K562 (cell line): ENCODE results near the gene OR2AJ1. TPM values are rescaled to one million over a fixed set of nuclear protein-coding genes. Genes with fewer than 3 reads are reported as not detected.
"Not testable (repeated sequence)": the region's sequence is repeated elsewhere in the genome, so short reads cannot be mapped to it uniquely, and the experiment has no call there.

Experiments
- BCOR ChIP-seq: fragments of 450-650 bp; IDR thresholded peaks from 2 replicates; pipeline ENCODE4 v1.6.1; 2016
- CBFA2T2 ChIP-seq: fragments of 450-650 bp; conservative IDR thresholded peaks from 2 replicates; pipeline ENCODE4 v1.6.1; 2017; ENCODE audit warnings: mild to moderate bottlenecking
- CCNT2 ChIP-seq: IDR thresholded peaks from 2 replicates; pipeline ENCODE4 v1.6.1; 2011; ENCODE audit warnings: borderline replicate concordance, low read depth, mild to moderate bottlenecking, moderate library complexity, mixed read lengths, low read length; ENCODE audit not compliant: insufficient read length; ENCODE audit errors: extremely low read depth
- GABPA ChIP-seq: fragments of 200-800 bp; sonication (Bioruptor generic); conservative IDR thresholded peaks from 2 replicates; pipeline ENCODE4 v1.6.1; 2016; ENCODE audit warnings: low read depth, missing genetic modification characterization, missing compliant biosample characterization
- HLTF ChIP-seq: fragments of 450-650 bp; IDR thresholded peaks from 2 replicates; pipeline ENCODE4 v1.6.1; 2016
- POU5F1 ChIP-seq: fragments of 150-350 bp; IDR thresholded peaks from 2 replicates; pipeline ENCODE4 v1.6.1; 2014; ENCODE audit warnings: borderline replicate concordance, low read length, low read depth, mild to moderate bottlenecking; ENCODE audit not compliant: partially characterized antibody
- TARDBP ChIP-seq: fragments of 450-650 bp; IDR thresholded peaks from 2 replicates; pipeline ENCODE4 v1.6.1; 2016
- TRIM24 ChIP-seq, 2 experiments: fragments of 450-650 bp; IDR thresholded peaks; 2 replicates each; pipeline ENCODE4 v1.6.1; 2016
- ZKSCAN1 ChIP-seq: fragments of 150-350 bp; IDR thresholded peaks from 2 replicates; pipeline ENCODE4 v1.6.1; 2016; ENCODE audit warnings: low read depth, low read length
- polyA plus RNA-seq, 8 experiments: library from polyadenylated mRNA; depleted of rRNA in 4 of 8; stranded (reverse) in 5 of 8; unstranded in 3 of 8; fragments of >200 nt; fragmentation: Nextera tagmentation in 2 of 8; fragmentation: Illumina TruSeq in 1 of 8; extraction: Ambion mirVana in 2 of 8; extraction: Trizol in 1 of 8; gene quantifications; 2 replicates each; pipeline versions ENCODE4 v1.2.1 to v1.2.3, GENCODE V29; 2011 to 2014; ENCODE audit warnings: inconsistent platforms in 1 of 8, missing spikeins in 1 of 8
- total RNA-seq, 7 experiments: library from RNA; depleted of rRNA in 6 of 7; stranded (reverse); fragments of >200 nt in 6 of 7; fragmentation: Illumina TruSeq in 2 of 7; extraction: Trizol in 2 of 7; gene quantifications; 2 replicates each; pipeline versions ENCODE4 v1.2.1 to v1.2.3, GENCODE V29; 2011 to 2021; ENCODE audit warnings: low replicate concordance in 1 of 7
- TF ChIP-seq, protein P1 (sequence below), 2 experiments: fragments of 450-650 bp; formaldehyde crosslinking in 1 of 2; IDR thresholded peaks; 2 replicates each; pipeline versions ENCODE4 v1.4.0 to v1.6.1; 2014 to 2020; ENCODE audit warnings: mild to moderate bottlenecking in 2 of 2, borderline replicate concordance in 1 of 2, low read depth in 1 of 2
- TF ChIP-seq, protein P2 (sequence below): fragments of 450-650 bp; IDR thresholded peaks from 2 replicates; pipeline ENCODE4 v1.6.1; 2014; ENCODE audit warnings: low read depth, mild to moderate bottlenecking, moderate library complexity, borderline replicate concordance
- TF ChIP-seq, protein P3 (sequence below), 3 experiments: IDR thresholded peaks in 2 of 3; conservative IDR thresholded peaks in 1 of 3; 2 replicates each; pipeline ENCODE4 v1.5.1; 2011 to 2012; ENCODE audit warnings: low read length in 3 of 3, mild to moderate bottlenecking in 3 of 3, control low read depth in 2 of 3, improper control_type of control experiment in 1 of 3, inconsistent platforms in 1 of 3, low read depth in 1 of 3, mixed read lengths in 1 of 3, moderate library complexity in 1 of 3; ENCODE audit not compliant: insufficient read depth in 2 of 3
- TF ChIP-seq, protein P4 (sequence below): fragments of 450-650 bp; formaldehyde crosslinking; IDR thresholded peaks from 2 replicates; pipeline ENCODE4 v1.4.0; 2020; ENCODE audit warnings: mild to moderate bottlenecking, moderate library complexity

OR2AJ1 gene
- total and polyA plus RNA-seq, 9 of the 15 experiments (the other 6 are each of a cell fraction or from before 2014, with no cell fraction given): not detected

DNA sequence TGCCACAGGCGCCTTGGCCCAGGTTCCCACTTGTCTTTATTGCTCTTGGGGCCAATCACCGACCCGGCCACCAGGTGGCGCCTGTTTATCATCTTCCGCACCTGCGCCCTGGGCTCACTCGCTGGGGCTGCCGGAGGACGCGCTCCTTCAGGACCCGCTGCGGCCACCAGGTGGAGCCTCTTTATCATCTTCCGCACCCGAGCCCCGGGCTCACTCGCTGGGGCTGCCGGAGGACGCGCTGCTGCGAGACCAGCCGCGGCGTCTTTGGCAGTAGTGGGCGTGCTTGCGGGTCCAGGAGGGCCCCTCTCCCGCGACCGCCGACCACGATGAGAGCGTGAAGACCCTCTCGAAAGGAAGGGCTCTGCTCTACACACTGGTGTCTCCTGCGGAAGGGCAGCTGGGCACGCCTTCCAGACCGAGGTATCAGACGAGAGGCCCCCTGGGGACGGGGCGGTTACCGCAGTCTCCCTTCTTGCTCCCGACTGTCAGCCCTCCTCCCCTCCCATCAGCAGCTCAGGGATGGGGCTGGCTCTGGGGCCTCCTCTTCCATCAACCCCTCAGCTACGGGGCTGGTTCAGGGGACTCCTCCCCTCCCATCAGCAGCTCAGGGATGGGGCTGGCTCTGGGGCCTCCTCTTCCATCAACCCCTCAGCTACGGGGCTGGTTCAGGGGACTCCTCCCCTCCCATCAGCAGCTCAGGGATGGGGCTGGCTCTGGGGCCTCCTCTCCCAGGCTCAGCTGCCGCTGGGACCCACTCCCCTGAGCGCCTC, 12.5 kb downstream of the OR2AJ1 start (continued):
- TF ChIP-seq, protein P1, sequence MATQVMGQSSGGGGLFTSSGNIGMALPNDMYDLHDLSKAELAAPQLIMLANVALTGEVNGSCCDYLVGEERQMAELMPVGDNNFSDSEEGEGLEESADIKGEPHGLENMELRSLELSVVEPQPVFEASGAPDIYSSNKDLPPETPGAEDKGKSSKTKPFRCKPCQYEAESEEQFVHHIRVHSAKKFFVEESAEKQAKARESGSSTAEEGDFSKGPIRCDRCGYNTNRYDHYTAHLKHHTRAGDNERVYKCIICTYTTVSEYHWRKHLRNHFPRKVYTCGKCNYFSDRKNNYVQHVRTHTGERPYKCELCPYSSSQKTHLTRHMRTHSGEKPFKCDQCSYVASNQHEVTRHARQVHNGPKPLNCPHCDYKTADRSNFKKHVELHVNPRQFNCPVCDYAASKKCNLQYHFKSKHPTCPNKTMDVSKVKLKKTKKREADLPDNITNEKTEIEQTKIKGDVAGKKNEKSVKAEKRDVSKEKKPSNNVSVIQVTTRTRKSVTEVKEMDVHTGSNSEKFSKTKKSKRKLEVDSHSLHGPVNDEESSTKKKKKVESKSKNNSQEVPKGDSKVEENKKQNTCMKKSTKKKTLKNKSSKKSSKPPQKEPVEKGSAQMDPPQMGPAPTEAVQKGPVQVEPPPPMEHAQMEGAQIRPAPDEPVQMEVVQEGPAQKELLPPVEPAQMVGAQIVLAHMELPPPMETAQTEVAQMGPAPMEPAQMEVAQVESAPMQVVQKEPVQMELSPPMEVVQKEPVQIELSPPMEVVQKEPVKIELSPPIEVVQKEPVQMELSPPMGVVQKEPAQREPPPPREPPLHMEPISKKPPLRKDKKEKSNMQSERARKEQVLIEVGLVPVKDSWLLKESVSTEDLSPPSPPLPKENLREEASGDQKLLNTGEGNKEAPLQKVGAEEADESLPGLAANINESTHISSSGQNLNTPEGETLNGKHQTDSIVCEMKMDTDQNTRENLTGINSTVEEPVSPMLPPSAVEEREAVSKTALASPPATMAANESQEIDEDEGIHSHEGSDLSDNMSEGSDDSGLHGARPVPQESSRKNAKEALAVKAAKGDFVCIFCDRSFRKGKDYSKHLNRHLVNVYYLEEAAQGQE (IDR thresholded peaks at IDR 0.05; ENCODE audit: borderline replicate concordance): peak; percentile 80
- TF ChIP-seq, protein P1 (CRISPR knock-in tag; IDR thresholded peaks at IDR 0.05; ENCODE audit: low read depth): not testable (repeated sequence)
- peak; percentile 9 for TF ChIP-seq CCNT2
- peak in 1 of 2 experiments; percentile 14; a peak in 1 of 4 replicates for TF ChIP-seq TRIM24 (IDR thresholded peaks at IDR 0.05)
- 0 out of 2 replicates have a peak, but pooled peaks have one; percentile 47 for TF ChIP-seq HLTF
- TF ChIP-seq CBFA2T2: peak; percentile 18; the same call in 1 of the 2 replicates
- peak; percentile 76 for TF ChIP-seq GABPA (tag)
- TF ChIP-seq TARDBP: 0 out of 2 replicates have a peak, but pooled peaks have one; percentile 48
- peak; percentile 23 for TF ChIP-seq POU5F1
- 0 out of 2 replicates have a peak, but pooled peaks have one; percentile 34 for TF ChIP-seq BCOR
- TF ChIP-seq, protein P2, sequence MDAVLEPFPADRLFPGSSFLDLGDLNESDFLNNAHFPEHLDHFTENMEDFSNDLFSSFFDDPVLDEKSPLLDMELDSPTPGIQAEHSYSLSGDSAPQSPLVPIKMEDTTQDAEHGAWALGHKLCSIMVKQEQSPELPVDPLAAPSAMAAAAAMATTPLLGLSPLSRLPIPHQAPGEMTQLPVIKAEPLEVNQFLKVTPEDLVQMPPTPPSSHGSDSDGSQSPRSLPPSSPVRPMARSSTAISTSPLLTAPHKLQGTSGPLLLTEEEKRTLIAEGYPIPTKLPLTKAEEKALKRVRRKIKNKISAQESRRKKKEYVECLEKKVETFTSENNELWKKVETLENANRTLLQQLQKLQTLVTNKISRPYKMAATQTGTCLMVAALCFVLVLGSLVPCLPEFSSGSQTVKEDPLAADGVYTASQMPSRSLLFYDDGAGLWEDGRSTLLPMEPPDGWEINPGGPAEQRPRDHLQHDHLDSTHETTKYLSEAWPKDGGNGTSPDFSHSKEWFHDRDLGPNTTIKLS: peak; percentile 27; the same call in 1 of the 2 replicates
- TF ChIP-seq ZKSCAN1: peak; percentile 18; the same call in 1 of the 2 replicates
- TF ChIP-seq, protein P3, sequence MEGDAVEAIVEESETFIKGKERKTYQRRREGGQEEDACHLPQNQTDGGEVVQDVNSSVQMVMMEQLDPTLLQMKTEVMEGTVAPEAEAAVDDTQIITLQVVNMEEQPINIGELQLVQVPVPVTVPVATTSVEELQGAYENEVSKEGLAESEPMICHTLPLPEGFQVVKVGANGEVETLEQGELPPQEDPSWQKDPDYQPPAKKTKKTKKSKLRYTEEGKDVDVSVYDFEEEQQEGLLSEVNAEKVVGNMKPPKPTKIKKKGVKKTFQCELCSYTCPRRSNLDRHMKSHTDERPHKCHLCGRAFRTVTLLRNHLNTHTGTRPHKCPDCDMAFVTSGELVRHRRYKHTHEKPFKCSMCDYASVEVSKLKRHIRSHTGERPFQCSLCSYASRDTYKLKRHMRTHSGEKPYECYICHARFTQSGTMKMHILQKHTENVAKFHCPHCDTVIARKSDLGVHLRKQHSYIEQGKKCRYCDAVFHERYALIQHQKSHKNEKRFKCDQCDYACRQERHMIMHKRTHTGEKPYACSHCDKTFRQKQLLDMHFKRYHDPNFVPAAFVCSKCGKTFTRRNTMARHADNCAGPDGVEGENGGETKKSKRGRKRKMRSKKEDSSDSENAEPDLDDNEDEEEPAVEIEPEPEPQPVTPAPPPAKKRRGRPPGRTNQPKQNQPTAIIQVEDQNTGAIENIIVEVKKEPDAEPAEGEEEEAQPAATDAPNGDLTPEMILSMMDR (IDR thresholded peaks at IDR 0.05 in 2 of 3, conservative IDR thresholded peaks at IDR 0.05 in 1 of 3; ENCODE audit: insufficient read depth in 2 of 3, low read depth in 1 of 3, low read length in 3 of 3): peak; percentile 99
- TF ChIP-seq, protein P4, sequence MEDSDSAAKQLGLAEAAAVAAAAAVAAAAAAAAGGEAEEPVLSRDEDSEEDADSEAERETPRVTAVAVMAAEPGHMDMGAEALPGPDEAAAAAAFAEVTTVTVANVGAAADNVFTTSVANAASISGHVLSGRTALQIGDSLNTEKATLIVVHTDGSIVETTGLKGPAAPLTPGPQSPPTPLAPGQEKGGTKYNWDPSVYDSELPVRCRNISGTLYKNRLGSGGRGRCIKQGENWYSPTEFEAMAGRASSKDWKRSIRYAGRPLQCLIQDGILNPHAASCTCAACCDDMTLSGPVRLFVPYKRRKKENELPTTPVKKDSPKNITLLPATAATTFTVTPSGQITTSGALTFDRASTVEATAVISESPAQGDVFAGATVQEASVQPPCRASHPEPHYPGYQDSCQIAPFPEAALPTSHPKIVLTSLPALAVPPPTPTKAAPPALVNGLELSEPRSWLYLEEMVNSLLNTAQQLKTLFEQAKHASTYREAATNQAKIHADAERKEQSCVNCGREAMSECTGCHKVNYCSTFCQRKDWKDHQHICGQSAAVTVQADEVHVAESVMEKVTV (CRISPR knock-in tag): peak; percentile 83
